ENCODE measurements around the gene LIME1. TPM values are rescaled to one million over a fixed set of nuclear protein-coding genes. Genes with fewer than 3 reads are reported as not detected.

LIME1 gene
- total RNA-seq, 1 experiment from 2014 or later = 7.7 TPM

- H3K4me3 ChIP-seq (ENCODE audit: insufficient read depth, low read depth, low read length) = no peak overlapping the region
- peaks cover 1% of the 10 kb centered on the region; the same call in 1 of the 2 replicates for H3K36me3 ChIP-seq (replicated peaks; ENCODE audit: control insufficient read depth, insufficient read depth, low read length)
- DNase-seq = peak; percentile 60
Observed at GRCh38 chr20:63693733-63694583, 42.5 kb upstream of the LIME1 start.

GRCh38 chr20:63694584-63695423 is 41.7 kb upstream of the LIME1 start:
- DNase-seq = peak; percentile 69
- H3K27me3 ChIP-seq (ENCODE audit: control insufficient read depth, insufficient read depth, low read length) = no peaks in the 10 kb centered on the region; the same call in 1 of the 2 replicates
- H3K4me3 ChIP-seq (ENCODE audit: insufficient read depth, low read depth, low read length) = no peak overlapping the region
- peaks cover 1% of the 10 kb centered on the region; the same call in 1 of the 2 replicates for H3K36me3 ChIP-seq (replicated peaks; ENCODE audit: control insufficient read depth, insufficient read depth, low read length)

More at GRCh38 chr20:63693733-63694583, 42.5 kb upstream of the LIME1 start:
- no peaks in the 10 kb centered on the region; the same call in 1 of the 2 replicates for H3K27me3 ChIP-seq (ENCODE audit: control insufficient read depth, insufficient read depth, low read length)

- Histone ChIP-seq H3K27me3 (ENCODE audit: control insufficient read depth, insufficient read depth, low read length) (no peaks in the 10 kb centered on the region; the same call in 1 of the 2 replicates), H3K36me3 (replicated peaks; ENCODE audit: control insufficient read depth, insufficient read depth, low read length) (peaks cover 1% of the 10 kb centered on the region; the same call in 1 of the 2 replicates), H3K4me3 (ENCODE audit: insufficient read depth, low read depth, low read length) (no peak overlapping the region)
- DNase-seq = peak; percentile 80
Observed at GRCh38 chr20:63695424-63696305, 40.8 kb upstream of the LIME1 start.

- DNase-seq = peak; percentile 97
- H3K36me3 ChIP-seq (replicated peaks; ENCODE audit: control insufficient read depth, insufficient read depth, low read length) = peaks cover 1% of the 10 kb centered on the region; the same call in 1 of the 2 replicates
- no peak overlapping the region; the same call in 1 of the 2 replicates for H3K4me3 ChIP-seq (ENCODE audit: insufficient read depth, low read depth, low read length)
- no peaks in the 10 kb centered on the region; the same call in 1 of the 2 replicates for H3K27me3 ChIP-seq (ENCODE audit: control insufficient read depth, insufficient read depth, low read length)
Observed at GRCh38 chr20:63696306-63696627, 40.2 kb upstream of the LIME1 start.

GRCh38 chr20:63696628-63697356 is 39.7 kb upstream of the LIME1 start, which contains the start of gene TNFRSF6B:
Gene TNFRSF6B (plus strand): TSS chr20:63696652. CDS start chr20:63696768, 116 bp downstream.
- Histone ChIP-seq H3K4me3 (ENCODE audit: insufficient read depth, low read depth, low read length) (peak within 1 kb of the TSS; percentile 37), H3K36me3 (replicated peaks; ENCODE audit: control insufficient read depth, insufficient read depth, low read length) (peaks cover 1% of the 10 kb centered on the region; the same call in 1 of the 2 replicates), H3K27me3 (ENCODE audit: control insufficient read depth, insufficient read depth, low read length) (no peaks in the 10 kb centered on the region; the same call in 1 of the 2 replicates)
- peak; percentile 85 for DNase-seq

- no peaks in the 10 kb centered on the region; the same call in 1 of the 2 replicates for H3K27me3 ChIP-seq (ENCODE audit: control insufficient read depth, insufficient read depth, low read length)
- DNase-seq = peak; percentile 79
- H3K36me3 ChIP-seq (replicated peaks; ENCODE audit: control insufficient read depth, insufficient read depth, low read length) = peaks cover 1% of the 10 kb centered on the region; the same call in 1 of the 2 replicates
- no peak overlapping the region for H3K4me3 ChIP-seq (ENCODE audit: insufficient read depth, low read depth, low read length)
Observed at GRCh38 chr20:63697357-63697867, 39.1 kb upstream of the LIME1 start.

- peaks cover 1% of the 10 kb centered on the region; the same call in 1 of the 2 replicates for H3K36me3 ChIP-seq (replicated peaks; ENCODE audit: control insufficient read depth, insufficient read depth, low read length)
- peak; percentile 77 for DNase-seq
- no peak overlapping the region for H3K4me3 ChIP-seq (ENCODE audit: insufficient read depth, low read depth, low read length)
- no peaks in the 10 kb centered on the region; the same call in 1 of the 2 replicates for H3K27me3 ChIP-seq (ENCODE audit: control insufficient read depth, insufficient read depth, low read length)
Observed at GRCh38 chr20:63697868-63698545, 38.5 kb upstream of the LIME1 start.

GRCh38 chr20:63698739-63699465 is 37.6 kb upstream of the LIME1 start:
- peaks cover under 1% of the 10 kb centered on the region; the same call in 1 of the 2 replicates for H3K36me3 ChIP-seq (replicated peaks; ENCODE audit: control insufficient read depth, insufficient read depth, low read length)
- no peak overlapping the region for H3K4me3 ChIP-seq (ENCODE audit: insufficient read depth, low read depth, low read length)
- H3K27me3 ChIP-seq (ENCODE audit: control insufficient read depth, insufficient read depth, low read length) = no peaks in the 10 kb centered on the region; the same call in 1 of the 2 replicates
- peak; percentile 78 for DNase-seq

- Histone ChIP-seq H3K4me3 (ENCODE audit: insufficient read depth, low read depth, low read length) (no peak overlapping the region), H3K36me3 (replicated peaks; ENCODE audit: control insufficient read depth, insufficient read depth, low read length) (peaks cover 3% of the 10 kb centered on the region)
- no peak for DNase-seq
Observed at GRCh38 chr20:63699466-63700198, 36.8 kb upstream of the LIME1 start.

GRCh38 chr20:63700199-63701050 is 36.0 kb upstream of the LIME1 start:
- peaks cover 9% of the 10 kb centered on the region for H3K36me3 ChIP-seq (replicated peaks; ENCODE audit: control insufficient read depth, insufficient read depth, low read length)
- no peaks in the 10 kb centered on the region; the same call in 1 of the 2 replicates for H3K27me3 ChIP-seq (ENCODE audit: control insufficient read depth, insufficient read depth, low read length)
- DNase-seq = peak; percentile 67

More at GRCh38 chr20:63699466-63700198, 36.8 kb upstream of the LIME1 start:
- no peaks in the 10 kb centered on the region; the same call in 1 of the 2 replicates for H3K27me3 ChIP-seq (ENCODE audit: control insufficient read depth, insufficient read depth, low read length)

GRCh38 chr20:63701051-63701328 is 35.5 kb upstream of the LIME1 start:
- no peak for DNase-seq
- Histone ChIP-seq H3K36me3 (replicated peaks; ENCODE audit: control insufficient read depth, insufficient read depth, low read length) (peaks cover 11% of the 10 kb centered on the region), H3K27me3 (ENCODE audit: control insufficient read depth, insufficient read depth, low read length) (no peaks in the 10 kb centered on the region; the same call in 1 of the 2 replicates), H3K4me3 (ENCODE audit: insufficient read depth, low read depth, low read length) (no peak overlapping the region)

More at GRCh38 chr20:63700199-63701050, 36.0 kb upstream of the LIME1 start:
- no peak overlapping the region for H3K4me3 ChIP-seq (ENCODE audit: insufficient read depth, low read depth, low read length)

Measured in H7 (cell line).